Inferior parietal cortex (tissue), 1 donor: ENCODE results near the gene FAM210B.
"Not testable (repeated sequence)": the region's sequence is repeated elsewhere in the genome, so short reads cannot be mapped to it uniquely, and the experiment has no call there.

Source experiments
- DNase-seq: peaks from one replicate; pipeline ENCODE4 v3.0.0-alpha.2; 2016; ENCODE audit errors: extremely low spot score

Gene FAM210B

GRCh38 chr20:56360133-56360907, 1.5 kb downstream of the FAM210B start:
- DNase-seq: no peak

- DNase-seq: no peak
Measured at GRCh38 chr20:56360908-56361205, 2.1 kb downstream of the FAM210B start.

- DNase-seq: no peak
Measured at GRCh38 chr20:56361900-56362299, 3.1 kb downstream of the FAM210B start.

GRCh38 chr20:56362833-56363413, 4.1 kb downstream of the FAM210B start:
- no peak for DNase-seq

- DNase-seq: no peak
Measured at GRCh38 chr20:56363491-56363890, 4.7 kb downstream of the FAM210B start.

- peak; percentile 51 for DNase-seq
Measured at GRCh38 chr20:56368351-56369134, 9.8 kb downstream of the FAM210B start.

GRCh38 chr20:56369179-56369578, 10.4 kb downstream of the FAM210B start:
- no peak for DNase-seq

- DNase-seq: no peak
Measured at GRCh38 chr20:56371977-56372376, 13.2 kb downstream of the FAM210B start.

GRCh38 chr20:56372850-56373249, 14.1 kb downstream of the FAM210B start:
- no peak for DNase-seq

GRCh38 chr20:56373942-56374341, 15.2 kb downstream of the FAM210B start:
- no peak for DNase-seq

- no peak for DNase-seq
Measured at GRCh38 chr20:56376331-56376730, 17.6 kb downstream of the FAM210B start.

- no peak for DNase-seq
Measured at GRCh38 chr20:56378386-56378785, 19.6 kb downstream of the FAM210B start.

- DNase-seq: no peak
Measured at GRCh38 chr20:56380375-56380774, 21.6 kb downstream of the FAM210B start.

- no peak for DNase-seq
Measured at GRCh38 chr20:56381501-56381900, 22.7 kb downstream of the FAM210B start.

GRCh38 chr20:56382696-56383095, 23.9 kb downstream of the FAM210B start:
- no peak for DNase-seq

GRCh38 chr20:56383334-56383733, 24.6 kb downstream of the FAM210B start:
- DNase-seq: no peak

GRCh38 chr20:56385130-56385529, 26.4 kb downstream of the FAM210B start:
- DNase-seq: no peak

- DNase-seq: no peak
Measured at GRCh38 chr20:56386219-56386618, 27.4 kb downstream of the FAM210B start.

GRCh38 chr20:56388882-56389281, 30.1 kb downstream of the FAM210B start:
- no peak for DNase-seq

GRCh38 chr20:56389807-56390206, 31.0 kb downstream of the FAM210B start:
- DNase-seq: no peak

- DNase-seq: not testable (repeated sequence)
Measured at GRCh38 chr20:56390396-56390795, 31.6 kb downstream of the FAM210B start.

GRCh38 chr20:56391037-56391436, 32.3 kb downstream of the FAM210B start:
- DNase-seq: no peak

GRCh38 chr20:56391596-56392131, 32.9 kb downstream of the FAM210B start:
- no peak for DNase-seq
